Left lung (tissue), 10 donors: Measurements from ENCODE around the gene LDLRAD2. TPM values are rescaled to one million over a fixed set of nuclear protein-coding genes. Genes with fewer than 3 reads are reported as not detected.
A peak's percentile ranks its signal among the peaks of the same experiment; 100 is the strongest.
"Not testable (repeated sequence)": the region's sequence is repeated elsewhere in the genome, so short reads cannot be mapped to it uniquely, and the experiment has no call there.

Experiments used
- ATAC-seq: fragments of 200-7000 bp; cut with Tn5 transposase; one replicate; pipeline ENCODE4 v1.9.1; 2020; ENCODE audit warnings: moderate library complexity
- DNase-seq, 4 donors: peaks; one replicate each; pipeline ENCODE4 v3.0.0-alpha.2; 2013 to 2020
- H3K27ac ChIP-seq, 2 donors: fragments of 200-600 bp; sonication (generic) in 1 of 2; one replicate each; pipeline versions ENCODE4 v1.5.0 to v1.8.0; 2020 to 2021
- H3K27me3 ChIP-seq, 2 donors: fragments of 200-600 bp; sonication (generic) in 1 of 2; one replicate each; pipeline versions ENCODE4 v1.5.0 to v1.8.0; 2020 to 2021
- H3K36me3 ChIP-seq, 2 donors: fragments of 200-600 bp; sonication (generic) in 1 of 2; one replicate each; pipeline versions ENCODE4 v1.5.0 to v1.8.0; 2020 to 2021
- H3K4me1 ChIP-seq, 2 donors: fragments of 200-600 bp; one replicate each; pipeline ENCODE4 v1.8.0; 2021
- H3K4me3 ChIP-seq, 2 donors: fragments of 200-600 bp; sonication (generic) in 1 of 2; one replicate each; pipeline versions ENCODE4 v1.5.0 to v1.8.0; 2020 to 2021; ENCODE audit warnings: mild to moderate bottlenecking in 1 of 2
- H3K9me3 ChIP-seq, 2 donors: fragments of 200-600 bp; sonication (generic) in 1 of 2; one replicate each; pipeline versions ENCODE4 v1.5.0 to v1.8.0; 2020 to 2021
- intact Hi-C, 2 donors: fragments of 100-400 bp; cut with DNase I; formaldehyde crosslinking; loops; one replicate each; pipeline versions ENCODE4 v1.11.2 to v1.14.2; 2022
- polyA plus RNA-seq, 6 donors: library from polyadenylated mRNA; unstranded; fragments of 120-200 nt; gene quantifications; one replicate each; pipeline ENCODE4 v1.2.1, GENCODE V29; 2013; ENCODE audit not compliant: insufficient read length in 6 of 6
- total RNA-seq, 2 donors: library from RNA; stranded (reverse); fragmentation: NEBNext Ultra II Directional; extraction: Animal tissue kit (Norgen Biotek cat#: 25700); gene quantifications; one replicate each; pipeline ENCODE4 v1.2.1, GENCODE V29; 2021
- TF ChIP-seq, protein P1 (sequence below), 2 donors: fragments of 200-600 bp; sonication (generic) in 1 of 2; IDR thresholded peaks; one replicate each; pipeline versions ENCODE4 v1.5.0 to v1.8.0; 2021; ENCODE audit warnings: antibody characterized with exemption in 2 of 2
- donor health status: DM: no; HTN: yes; CAD: no.
- donor health status: DM: no; HTN: no; CAD: no.

The LDLRAD2 gene
- total and polyA plus RNA-seq, 8 donors: 0.10 to 5.9 (median 5.1) TPM

DNA sequence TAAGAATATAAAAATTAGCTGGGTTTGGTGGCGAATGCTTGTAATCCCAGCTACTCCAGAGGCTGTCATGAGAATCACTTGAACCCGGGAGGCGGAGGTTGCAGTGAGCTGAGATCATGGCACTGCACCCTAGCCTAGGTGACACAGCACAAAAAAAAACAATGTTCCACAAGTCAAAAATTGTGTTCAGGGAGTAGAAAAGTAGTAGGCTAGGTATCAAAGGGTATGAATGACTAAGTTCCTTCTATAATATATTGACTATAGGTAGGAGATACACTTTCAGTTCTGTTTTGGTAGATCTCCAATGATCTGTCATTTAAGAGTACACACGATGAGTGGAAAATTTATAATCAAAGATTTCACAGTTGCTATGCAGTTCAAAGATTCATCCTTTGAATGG is 45.9 kb upstream of the LDLRAD2 start:
- TF ChIP-seq, protein P1, sequence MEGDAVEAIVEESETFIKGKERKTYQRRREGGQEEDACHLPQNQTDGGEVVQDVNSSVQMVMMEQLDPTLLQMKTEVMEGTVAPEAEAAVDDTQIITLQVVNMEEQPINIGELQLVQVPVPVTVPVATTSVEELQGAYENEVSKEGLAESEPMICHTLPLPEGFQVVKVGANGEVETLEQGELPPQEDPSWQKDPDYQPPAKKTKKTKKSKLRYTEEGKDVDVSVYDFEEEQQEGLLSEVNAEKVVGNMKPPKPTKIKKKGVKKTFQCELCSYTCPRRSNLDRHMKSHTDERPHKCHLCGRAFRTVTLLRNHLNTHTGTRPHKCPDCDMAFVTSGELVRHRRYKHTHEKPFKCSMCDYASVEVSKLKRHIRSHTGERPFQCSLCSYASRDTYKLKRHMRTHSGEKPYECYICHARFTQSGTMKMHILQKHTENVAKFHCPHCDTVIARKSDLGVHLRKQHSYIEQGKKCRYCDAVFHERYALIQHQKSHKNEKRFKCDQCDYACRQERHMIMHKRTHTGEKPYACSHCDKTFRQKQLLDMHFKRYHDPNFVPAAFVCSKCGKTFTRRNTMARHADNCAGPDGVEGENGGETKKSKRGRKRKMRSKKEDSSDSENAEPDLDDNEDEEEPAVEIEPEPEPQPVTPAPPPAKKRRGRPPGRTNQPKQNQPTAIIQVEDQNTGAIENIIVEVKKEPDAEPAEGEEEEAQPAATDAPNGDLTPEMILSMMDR (IDR thresholded peaks at IDR 0.05): no peak
- no peaks in the 10 kb centered on the region for H3K36me3 ChIP-seq
- H3K4me1 ChIP-seq: peaks cover 15 to 86% of the 10 kb centered on the region in 2 donors
- DNase-seq: no peak
- H3K27ac ChIP-seq: peak overlapping the region in 1 of 2 donors; percentile 75
- intact Hi-C loops: no loop called here
- no peaks in the 10 kb centered on the region for H3K9me3 ChIP-seq
- H3K27me3 ChIP-seq: no peaks in the 10 kb centered on the region
- no peak for ATAC-seq
- no peak overlapping the region for H3K4me3 ChIP-seq

DNA sequence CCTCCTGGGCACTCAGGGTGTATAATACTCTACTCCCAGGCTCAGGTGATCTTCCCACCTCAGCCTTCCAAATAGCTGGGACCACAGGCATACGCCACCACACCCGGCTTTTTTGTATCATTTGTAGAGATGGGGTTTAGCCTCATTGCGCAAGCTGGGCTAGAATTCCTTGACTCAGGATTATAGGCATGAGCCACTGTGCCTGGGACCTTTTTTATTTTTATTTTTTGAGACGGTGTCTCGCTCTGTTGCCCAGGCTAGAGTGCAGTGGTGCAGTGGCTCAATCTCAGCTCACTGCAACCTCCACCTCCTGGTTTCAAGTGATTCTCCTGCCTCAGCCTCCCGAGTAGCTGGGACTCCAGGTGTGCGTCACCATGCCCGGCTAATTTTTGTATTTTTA is 45.0 kb upstream of the LDLRAD2 start:
- Histone ChIP-seq H3K27ac (peak overlapping the region in 1 of 2 donors; percentile 75), H3K4me1 (peaks cover 15 to 89% of the 10 kb centered on the region in 2 donors)
- H3K27me3 ChIP-seq, H3K4me3 ChIP-seq, H3K9me3 ChIP-seq, intact Hi-C loops, DNase-seq, ATAC-seq, H3K36me3 ChIP-seq: not testable (repeated sequence)

DNA sequence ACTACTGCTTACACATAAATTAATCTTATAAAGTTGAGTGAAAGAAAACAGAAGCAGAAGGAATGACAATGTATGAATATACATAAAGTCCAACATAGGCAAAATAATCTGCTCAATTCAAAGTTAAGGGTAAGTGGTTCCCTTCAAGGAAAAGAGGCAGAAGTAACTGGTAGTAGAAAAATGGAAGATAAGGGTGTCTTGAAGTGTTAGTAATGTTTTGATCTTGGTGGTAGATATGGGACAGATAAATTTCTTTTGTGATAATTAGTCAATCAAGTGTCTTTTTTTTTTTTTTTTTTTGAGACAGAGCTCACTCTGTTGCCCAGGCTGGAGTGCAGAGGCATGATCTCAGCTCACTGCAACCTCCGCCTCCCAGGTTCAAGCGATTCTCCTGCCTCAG is 41.9 kb upstream of the LDLRAD2 start:
- TF ChIP-seq, protein P1 (IDR thresholded peaks at IDR 0.05): no peak
- peaks cover 5 to 85% of the 10 kb centered on the region in 2 donors for H3K4me1 ChIP-seq
- H3K36me3 ChIP-seq: no peaks in the 10 kb centered on the region

DNA sequence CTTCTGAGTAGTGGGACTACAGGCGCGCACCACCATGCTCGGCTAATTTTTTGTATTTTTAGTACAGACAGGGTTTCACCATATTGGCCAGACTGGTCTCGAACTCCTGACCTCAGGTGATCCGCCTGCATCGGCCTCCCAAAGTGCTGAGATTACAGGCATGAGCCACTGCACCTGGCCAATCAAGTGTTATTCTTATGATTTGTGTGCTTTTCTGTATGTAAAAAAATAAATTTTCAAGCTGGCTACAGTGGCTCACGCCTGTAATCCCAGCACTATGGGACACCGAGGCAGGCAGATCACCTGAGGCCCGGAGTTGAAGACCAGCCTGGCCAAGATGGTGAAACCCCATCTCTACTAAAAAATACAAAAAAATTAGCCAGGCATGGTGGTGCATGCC is 41.5 kb upstream of the LDLRAD2 start:
- H3K27ac ChIP-seq, H3K27me3 ChIP-seq, DNase-seq, H3K4me3 ChIP-seq, H3K36me3 ChIP-seq, H3K9me3 ChIP-seq, intact Hi-C loops, ATAC-seq: not testable (repeated sequence)
- peaks cover 4 to 85% of the 10 kb centered on the region in 2 donors for H3K4me1 ChIP-seq

More for the DNA sequence above, 41.9 kb upstream of the LDLRAD2 start:
- intact Hi-C loops: no loop called here
- ATAC-seq: no peak
- H3K4me3 ChIP-seq: no peak overlapping the region
- H3K27ac ChIP-seq: no peak overlapping the region
- no peaks in the 10 kb centered on the region for H3K9me3 ChIP-seq
- no peak for DNase-seq
- H3K27me3 ChIP-seq: no peaks in the 10 kb centered on the region

DNA sequence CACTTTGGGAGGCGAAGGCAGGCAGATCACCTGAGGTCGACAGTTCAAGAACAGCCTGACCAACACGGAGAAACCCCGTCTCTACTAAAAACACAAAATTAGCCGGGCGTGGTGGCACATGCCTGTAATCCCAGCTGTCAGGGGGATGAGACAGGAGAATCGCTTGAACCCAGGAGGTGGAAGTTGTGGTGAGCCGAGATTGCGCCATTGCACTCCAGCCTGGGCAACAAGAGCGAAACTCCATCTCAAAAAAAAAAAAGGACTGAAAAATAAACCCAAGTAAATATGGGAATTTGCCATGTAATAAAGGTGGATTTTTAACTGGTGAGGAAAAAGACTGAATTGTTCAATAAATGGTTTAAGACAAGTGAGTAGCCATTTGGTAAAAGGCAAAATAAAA is 40.4 kb upstream of the LDLRAD2 start:
- intact Hi-C loops: not testable (repeated sequence)

DNA sequence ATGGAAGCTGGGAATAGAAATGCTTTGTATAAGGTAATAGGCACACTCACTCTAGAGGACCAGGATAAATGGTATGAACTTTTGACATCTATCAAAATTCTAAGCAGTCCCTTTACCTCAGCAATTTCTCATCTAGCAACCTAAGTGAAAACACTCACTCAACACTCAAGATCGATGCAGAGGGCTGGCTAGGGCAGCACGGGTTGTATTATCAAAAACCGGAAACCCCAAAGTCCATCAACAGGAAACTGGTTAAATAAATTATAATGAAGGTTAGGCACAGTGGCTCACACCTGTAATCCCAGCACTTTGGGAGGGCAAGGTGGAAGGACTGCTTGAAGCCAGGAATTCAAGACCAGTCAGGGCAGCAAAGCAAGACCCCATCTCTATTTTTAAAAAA is 38.5 kb upstream of the LDLRAD2 start:
- no peaks in the 10 kb centered on the region for H3K36me3 ChIP-seq
- intact Hi-C loops: no loop called here
- DNase-seq (no peak), ATAC-seq (no peak)
- H3K27me3 ChIP-seq: no peaks in the 10 kb centered on the region
- peak overlapping the region in 1 of 2 donors; percentile 16 for H3K27ac ChIP-seq
- TF ChIP-seq, protein P1 (IDR thresholded peaks at IDR 0.05): no peak
- H3K9me3 ChIP-seq: no peaks in the 10 kb centered on the region
- no peak overlapping the region for H3K4me3 ChIP-seq
- peaks cover 0 to 65% of the 10 kb centered on the region in 2 donors for H3K4me1 ChIP-seq

More for the DNA sequence above, 40.4 kb upstream of the LDLRAD2 start:
- not testable (repeated sequence) for H3K4me3 ChIP-seq, DNase-seq, H3K27me3 ChIP-seq, ATAC-seq, H3K9me3 ChIP-seq, H3K36me3 ChIP-seq
- Histone ChIP-seq H3K4me1 (peaks cover 4 to 81% of the 10 kb centered on the region in 2 donors), H3K27ac (peak overlapping the region in 1 of 2 donors; percentile 33)

DNA sequence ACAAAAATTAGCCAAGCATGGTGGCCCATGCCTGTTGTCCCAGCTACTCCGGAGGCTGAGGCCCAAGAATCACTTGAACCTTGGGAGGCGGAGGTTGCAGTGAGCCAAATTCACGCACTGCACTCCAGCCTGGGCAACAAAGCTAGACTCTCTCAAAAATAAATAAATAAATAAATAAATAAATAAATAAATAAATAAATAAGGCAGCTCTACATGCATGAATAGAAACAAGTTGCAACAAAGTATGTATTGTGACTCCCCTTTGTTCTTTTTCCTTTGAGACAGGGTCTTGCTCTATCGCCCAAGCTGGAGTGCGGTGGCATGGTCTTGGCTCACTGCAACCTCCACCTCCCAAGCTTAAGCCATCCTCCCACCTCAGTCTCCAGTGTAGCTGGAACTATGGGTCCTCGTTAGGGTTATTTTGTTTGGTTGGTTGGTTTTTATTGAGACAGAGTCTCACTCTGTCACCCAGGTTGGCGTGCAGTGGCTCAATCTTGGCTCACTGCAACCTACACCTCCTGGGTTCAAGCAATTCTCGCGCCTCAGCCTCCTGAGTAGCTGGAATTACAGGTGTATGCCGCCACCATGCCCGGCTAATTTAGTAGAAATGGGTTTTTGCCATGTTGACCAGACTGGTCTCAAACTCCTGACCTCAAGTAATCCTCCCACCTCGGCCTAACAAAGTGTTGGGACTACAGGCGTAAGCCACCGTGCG is 37.1 kb upstream of the LDLRAD2 start:
- no peak overlapping the region for H3K4me3 ChIP-seq
- H3K36me3 ChIP-seq: no peaks in the 10 kb centered on the region
- no peaks in the 10 kb centered on the region for H3K9me3 ChIP-seq
- H3K27ac ChIP-seq: no peak overlapping the region
- H3K27me3 ChIP-seq: no peaks in the 10 kb centered on the region
- ATAC-seq (no peak), DNase-seq (no peak)
- TF ChIP-seq, protein P1 (IDR thresholded peaks at IDR 0.05): no peak
- H3K4me1 ChIP-seq: peaks cover under 1 to 67% of the 10 kb centered on the region in 2 donors
- intact Hi-C loops: no loop called here
